Panc1 (cell line): ENCODE results near the gene BICD2. TPM values are rescaled to one million over a fixed set of nuclear protein-coding genes. Genes with fewer than 3 reads are reported as not detected.

Source experiments
- ATAC-seq: fragments of 200-7000 bp; cut with Tn5 transposase; 2 replicates; pipeline ENCODE4 v1.9.1; 2020; ENCODE audit warnings: mild to moderate bottlenecking, moderate library complexity
- BruUV-seq: library from RNA; stranded (reverse); fragments of 400-500 nt; replicated peaks from 2 replicates; lab custom pipeline; 2021; lab: Mats Ljungman, UMichigan
- CTCF ChIA-PET: fragments of 300-600 bp; sonication (Branson Sonifier 250); formaldehyde crosslinking; loops from one replicate; lab custom pipeline; 2022; ENCODE audit warnings: antibody characterized with exemption; lab: Charles Lee
- POLR2A ChIA-PET: fragments of 300-600 bp; sonication (Branson Sonifier 250); formaldehyde crosslinking; loops from one replicate; lab custom pipeline; 2022; ENCODE audit warnings: antibody characterized with exemption; lab: Charles Lee
- DNase-seq: peaks from one replicate; pipeline ENCODE4 v3.0.0-alpha.2; 2010; ENCODE audit warnings: low read depth, low spot score
- H3K27ac ChIP-seq: 2 replicates; pipeline ENCODE4 v1.5.1; 2011; ENCODE audit warnings: mild to moderate bottlenecking, low read length, inconsistent platforms
- H3K27me3 ChIP-seq: fragments of 200-500 bp; sonication (Bioruptor generic); 2 replicates; pipeline ENCODE4 v1.6.0; 2014; ENCODE audit warnings: low read length, inconsistent platforms; ENCODE audit not compliant: control insufficient read depth, insufficient read depth
- H3K36me3 ChIP-seq: fragments of 200-500 bp; sonication (Bioruptor generic); 2 replicates; pipeline ENCODE4 v1.5.1; 2014; ENCODE audit warnings: inconsistent platforms, mild to moderate bottlenecking, low read length, moderate library complexity; ENCODE audit not compliant: control insufficient read depth, insufficient read depth
- H3K4me1 ChIP-seq: 2 replicates; pipeline ENCODE4 v1.5.1; 2011; ENCODE audit warnings: inconsistent platforms, mild to moderate bottlenecking, low read length, moderate library complexity; ENCODE audit not compliant: control insufficient read depth, insufficient read depth
- H3K4me3 ChIP-seq, 2 experiments: 2 replicates each; pipeline ENCODE4 v1.5.1; 2011 to 2012; ENCODE audit warnings: low read depth in 2 of 2, low read length in 2 of 2, mild to moderate bottlenecking in 2 of 2, inconsistent platforms in 1 of 2, moderate library complexity in 1 of 2
- H3K9me3 ChIP-seq: fragments of 200-500 bp; sonication (Bioruptor generic); 2 replicates; pipeline ENCODE4 v1.5.1; 2014; ENCODE audit warnings: low read depth, mild to moderate bottlenecking, inconsistent platforms, low read length, moderate library complexity; ENCODE audit not compliant: control insufficient read depth, insufficient read depth
- CTCF ChIP-seq: fragments of 450-650 bp; IDR thresholded peaks from 2 replicates; pipeline ENCODE4 v1.5.1; 2017; ENCODE audit warnings: mild to moderate bottlenecking
- POLR2AphosphoS5 ChIP-seq: IDR thresholded peaks from 2 replicates; pipeline ENCODE4 v1.6.1; 2012; ENCODE audit warnings: mild to moderate bottlenecking, low read depth, low read length, moderate library complexity
- SIN3A ChIP-seq: IDR thresholded peaks from 2 replicates; pipeline ENCODE4 v1.6.1; 2012; ENCODE audit warnings: low read depth, mild to moderate bottlenecking, low read length, moderate library complexity, borderline replicate concordance; ENCODE audit not compliant: insufficient read depth
- TCF7L2 ChIP-seq: IDR thresholded peaks from 2 replicates; pipeline ENCODE4 v1.6.1; 2011; ENCODE audit warnings: mild to moderate bottlenecking, low read depth, low read length, inconsistent platforms
- in situ Hi-C: cut with HindIII; loops from 2 replicates; pipeline ENCODE4 v1.10.0; 2016; ENCODE audit warnings: low sequenced_read_pairs, low pct_unique_long_range_greater_than_20kb
- intact Hi-C: fragments of 100-400 bp; cut with micrococcal nuclease; formaldehyde crosslinking; loops from one replicate; pipeline ENCODE4 v1.10.0; 2022; ENCODE audit not compliant: unreplicated experiment
- total RNA-seq: library from RNA; stranded (reverse); gene quantifications from one replicate; pipeline ENCODE4 v1.2.1, GENCODE V29; 2021; ENCODE audit not compliant: unreplicated experiment
- TF ChIP-seq, protein P1 (sequence below), 2 experiments: IDR thresholded peaks; 2 replicates each; pipeline ENCODE4 v1.6.1; 2011 to 2012; ENCODE audit warnings: low read depth in 2 of 2, control low read depth in 1 of 2, low read length in 1 of 2, mild to moderate bottlenecking in 1 of 2, moderate library complexity in 1 of 2; ENCODE audit not compliant: insufficient read depth in 1 of 2

BICD2 gene
- total RNA-seq, 1 experiment from 2014 or later: 17.3 TPM

DNA sequence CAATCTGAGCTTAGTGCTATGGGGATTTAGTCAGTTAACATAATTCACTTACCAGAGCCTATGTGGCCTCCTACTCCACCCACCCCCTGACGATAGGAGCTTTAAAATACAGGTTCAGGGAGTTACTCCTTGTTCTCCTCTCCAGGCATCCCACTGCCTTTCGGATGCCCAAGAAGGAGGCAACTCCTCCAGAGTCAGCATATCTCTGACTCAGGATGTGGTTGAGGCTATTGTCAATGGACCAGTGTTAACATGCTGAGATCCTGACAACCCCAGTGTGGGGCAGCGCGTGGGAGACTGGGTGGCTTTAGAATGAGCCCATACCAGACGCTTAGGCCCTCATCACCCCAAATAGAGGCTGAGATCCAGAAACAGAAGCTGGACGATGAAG is 27.4 kb downstream of the BICD2 start:
- Histone ChIP-seq H3K27ac (no peak overlapping the region), H3K27me3 (no peaks in the 10 kb centered on the region), H3K4me3 (no peak overlapping the region), H3K36me3 (no peaks in the 10 kb centered on the region), H3K4me1 (no peaks in the 10 kb centered on the region), H3K9me3 (no peaks in the 10 kb centered on the region)
- no TSS peak for BruUV-seq
- in situ Hi-C loops: no loop called here
- no peak for ATAC-seq
- intact Hi-C loops: no loop called here
- POLR2A ChIA-PET: no interaction called here
- TF ChIP-seq TCF7L2 (no peak), POLR2AphosphoS5 (no peak), SIN3A (no peak), CTCF (no peak)
- TF ChIP-seq, protein P1, sequence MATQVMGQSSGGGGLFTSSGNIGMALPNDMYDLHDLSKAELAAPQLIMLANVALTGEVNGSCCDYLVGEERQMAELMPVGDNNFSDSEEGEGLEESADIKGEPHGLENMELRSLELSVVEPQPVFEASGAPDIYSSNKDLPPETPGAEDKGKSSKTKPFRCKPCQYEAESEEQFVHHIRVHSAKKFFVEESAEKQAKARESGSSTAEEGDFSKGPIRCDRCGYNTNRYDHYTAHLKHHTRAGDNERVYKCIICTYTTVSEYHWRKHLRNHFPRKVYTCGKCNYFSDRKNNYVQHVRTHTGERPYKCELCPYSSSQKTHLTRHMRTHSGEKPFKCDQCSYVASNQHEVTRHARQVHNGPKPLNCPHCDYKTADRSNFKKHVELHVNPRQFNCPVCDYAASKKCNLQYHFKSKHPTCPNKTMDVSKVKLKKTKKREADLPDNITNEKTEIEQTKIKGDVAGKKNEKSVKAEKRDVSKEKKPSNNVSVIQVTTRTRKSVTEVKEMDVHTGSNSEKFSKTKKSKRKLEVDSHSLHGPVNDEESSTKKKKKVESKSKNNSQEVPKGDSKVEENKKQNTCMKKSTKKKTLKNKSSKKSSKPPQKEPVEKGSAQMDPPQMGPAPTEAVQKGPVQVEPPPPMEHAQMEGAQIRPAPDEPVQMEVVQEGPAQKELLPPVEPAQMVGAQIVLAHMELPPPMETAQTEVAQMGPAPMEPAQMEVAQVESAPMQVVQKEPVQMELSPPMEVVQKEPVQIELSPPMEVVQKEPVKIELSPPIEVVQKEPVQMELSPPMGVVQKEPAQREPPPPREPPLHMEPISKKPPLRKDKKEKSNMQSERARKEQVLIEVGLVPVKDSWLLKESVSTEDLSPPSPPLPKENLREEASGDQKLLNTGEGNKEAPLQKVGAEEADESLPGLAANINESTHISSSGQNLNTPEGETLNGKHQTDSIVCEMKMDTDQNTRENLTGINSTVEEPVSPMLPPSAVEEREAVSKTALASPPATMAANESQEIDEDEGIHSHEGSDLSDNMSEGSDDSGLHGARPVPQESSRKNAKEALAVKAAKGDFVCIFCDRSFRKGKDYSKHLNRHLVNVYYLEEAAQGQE (IDR thresholded peaks at IDR 0.05; ENCODE audit: insufficient read depth in 1 of 2, low read depth in 2 of 2, low read length in 1 of 2): no peak
- CTCF ChIA-PET: no interaction called here
- DNase-seq: no peak

- Histone ChIP-seq H3K27me3 (no peaks in the 10 kb centered on the region), H3K27ac (no peak overlapping the region), H3K9me3 (no peaks in the 10 kb centered on the region), H3K36me3 (no peaks in the 10 kb centered on the region), H3K4me3 (no peak overlapping the region), H3K4me1 (no peaks in the 10 kb centered on the region)
- CTCF ChIA-PET: no interaction called here
- in situ Hi-C loops (no loop called here), intact Hi-C loops (no loop called here)
- POLR2A ChIA-PET: no interaction called here
- TF ChIP-seq CTCF: no peak
- no peak for TF ChIP-seq TCF7L2
- no peak for TF ChIP-seq SIN3A
- TF ChIP-seq POLR2AphosphoS5: no peak
- TF ChIP-seq, protein P1 (IDR thresholded peaks at IDR 0.05; ENCODE audit: insufficient read depth in 1 of 2, low read depth in 2 of 2, low read length in 1 of 2): no peak
- no peak for DNase-seq
- no TSS peak for BruUV-seq
- ATAC-seq: no peak
Observed at GRCh38 chr9:92736563-92737215, 27.9 kb downstream of the BICD2 start.
